ENCODE results near the gene ENTPD1.
"Not testable (repeated sequence)": the region's sequence is repeated elsewhere in the genome, so short reads cannot be mapped to it uniquely, and the experiment has no call there.

Gene ENTPD1

GRCh38 chr10:95759233-95759826 is 3.4 kb downstream of the ENTPD1 start:
- H3K4me3 ChIP-seq (replicated peaks in 1 of 2; ENCODE audit: low read depth in 2 of 2, low read length in 2 of 2) = no peak overlapping the region
- DNase-seq (ENCODE audit: low read depth in 2 of 2) = no peak

GRCh38 chr10:95761939-95762492 is 6.1 kb downstream of the ENTPD1 start:
- no peak overlapping the region for H3K4me3 ChIP-seq (replicated peaks in 1 of 2; ENCODE audit: low read depth in 2 of 2, low read length in 2 of 2)
- TF ChIP-seq, protein P1, sequence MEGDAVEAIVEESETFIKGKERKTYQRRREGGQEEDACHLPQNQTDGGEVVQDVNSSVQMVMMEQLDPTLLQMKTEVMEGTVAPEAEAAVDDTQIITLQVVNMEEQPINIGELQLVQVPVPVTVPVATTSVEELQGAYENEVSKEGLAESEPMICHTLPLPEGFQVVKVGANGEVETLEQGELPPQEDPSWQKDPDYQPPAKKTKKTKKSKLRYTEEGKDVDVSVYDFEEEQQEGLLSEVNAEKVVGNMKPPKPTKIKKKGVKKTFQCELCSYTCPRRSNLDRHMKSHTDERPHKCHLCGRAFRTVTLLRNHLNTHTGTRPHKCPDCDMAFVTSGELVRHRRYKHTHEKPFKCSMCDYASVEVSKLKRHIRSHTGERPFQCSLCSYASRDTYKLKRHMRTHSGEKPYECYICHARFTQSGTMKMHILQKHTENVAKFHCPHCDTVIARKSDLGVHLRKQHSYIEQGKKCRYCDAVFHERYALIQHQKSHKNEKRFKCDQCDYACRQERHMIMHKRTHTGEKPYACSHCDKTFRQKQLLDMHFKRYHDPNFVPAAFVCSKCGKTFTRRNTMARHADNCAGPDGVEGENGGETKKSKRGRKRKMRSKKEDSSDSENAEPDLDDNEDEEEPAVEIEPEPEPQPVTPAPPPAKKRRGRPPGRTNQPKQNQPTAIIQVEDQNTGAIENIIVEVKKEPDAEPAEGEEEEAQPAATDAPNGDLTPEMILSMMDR (IDR thresholded peaks at IDR 0.05; ENCODE audit: low read depth, low read length) = no peak
- no peak for DNase-seq (ENCODE audit: low read depth in 2 of 2)

More at GRCh38 chr10:95759233-95759826, 3.4 kb downstream of the ENTPD1 start:
- TF ChIP-seq, protein P1 (IDR thresholded peaks at IDR 0.05; ENCODE audit: low read depth, low read length) = no peak

GRCh38 chr10:95767884-95768556 is 12.1 kb downstream of the ENTPD1 start:
- TF ChIP-seq, protein P1 (IDR thresholded peaks at IDR 0.05; ENCODE audit: low read depth, low read length) = no peak
- no peak overlapping the region for H3K4me3 ChIP-seq (replicated peaks in 1 of 2; ENCODE audit: low read depth in 2 of 2, low read length in 2 of 2)
- peak; percentile 64 to 92 for DNase-seq (ENCODE audit: low read depth in 2 of 2)

GRCh38 chr10:95770084-95770720 is 14.2 kb downstream of the ENTPD1 start:
- DNase-seq (ENCODE audit: low read depth in 2 of 2) = no peak
- no peak overlapping the region for H3K4me3 ChIP-seq (replicated peaks in 1 of 2; ENCODE audit: low read depth in 2 of 2, low read length in 2 of 2)
- TF ChIP-seq, protein P1 (IDR thresholded peaks at IDR 0.05; ENCODE audit: low read depth, low read length) = no peak

DNA sequence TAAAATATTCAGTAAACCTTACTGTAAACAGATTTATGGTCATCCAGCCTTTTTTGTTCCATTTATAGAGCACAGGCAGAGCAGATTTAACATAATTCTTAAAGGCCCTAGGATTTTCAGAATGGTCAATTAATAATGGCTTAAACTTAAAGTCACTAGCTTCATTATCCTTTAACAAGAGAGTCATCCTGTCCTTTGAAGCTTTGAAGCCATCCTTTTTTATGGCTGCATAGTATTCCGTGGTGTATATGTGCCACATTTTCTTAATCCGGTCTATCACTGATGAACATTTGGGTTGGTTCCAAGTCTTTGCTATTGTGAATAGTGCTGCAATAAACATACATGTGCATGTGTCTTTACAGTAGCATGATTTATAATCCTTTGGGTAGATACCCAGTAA is 17.5 kb downstream of the ENTPD1 start:
- DNase-seq (ENCODE audit: low read depth in 2 of 2); H3K4me3 ChIP-seq (replicated peaks in 1 of 2; ENCODE audit: low read depth in 2 of 2, low read length in 2 of 2): not testable (repeated sequence)

GRCh38 chr10:95777638-95778037 is 21.7 kb downstream of the ENTPD1 start:
- not testable (repeated sequence) for H3K4me3 ChIP-seq (replicated peaks in 1 of 2; ENCODE audit: low read depth in 2 of 2, low read length in 2 of 2); DNase-seq (ENCODE audit: low read depth in 2 of 2)

- TF ChIP-seq, protein P1 (IDR thresholded peaks at IDR 0.05; ENCODE audit: low read depth, low read length) = no peak
- no peak for DNase-seq (ENCODE audit: low read depth in 2 of 2)
- H3K4me3 ChIP-seq (replicated peaks in 1 of 2; ENCODE audit: low read depth in 2 of 2, low read length in 2 of 2) = no peak overlapping the region
Observed at GRCh38 chr10:95782318-95782717, 26.4 kb downstream of the ENTPD1 start.

Measured in cardiac fibroblast (primary cell).